Nephron (organoid): ENCODE data around the gene STARD10.
"Not testable (repeated sequence)": the region's sequence is repeated elsewhere in the genome, so short reads cannot be mapped to it uniquely, and the experiment has no call there.

ENCODE experiments used
- H3K27ac Mint-ChIP-seq, 3 experiments: 2 replicates each; pipeline ENCODE4 v1.8.0; 2020; ENCODE audit warnings: mixed read lengths in 3 of 3, mild to moderate bottlenecking in 2 of 3, moderate library complexity in 1 of 3
- H3K27me3 Mint-ChIP-seq: 2 replicates; pipeline ENCODE4 v1.8.0; 2021; ENCODE audit warnings: low read depth, mild to moderate bottlenecking, moderate library complexity, mixed read lengths
- H3K36me3 Mint-ChIP-seq: 2 replicates; pipeline ENCODE4 v1.8.0; 2020; ENCODE audit warnings: low read depth, mixed read lengths
- H3K4me1 Mint-ChIP-seq: 2 replicates; pipeline ENCODE4 v1.8.0; 2020; ENCODE audit warnings: mixed read lengths
- H3K4me3 Mint-ChIP-seq, 3 experiments: 2 replicates each; pipeline ENCODE4 v1.8.0; 2020; ENCODE audit warnings: mild to moderate bottlenecking in 3 of 3, mixed read lengths in 3 of 3, moderate library complexity in 2 of 3
- H3K9me3 Mint-ChIP-seq: 2 replicates; pipeline ENCODE4 v1.8.0; 2020; ENCODE audit warnings: mixed read lengths
- CTCF ChIP-seq, 3 experiments: fragments of 200-600 bp; sonication (generic); IDR thresholded peaks; one replicate each; pipeline ENCODE4 v1.5.0; 2021; ENCODE audit warnings: antibody characterized with exemption in 3 of 3; ENCODE audit not compliant: unreplicated experiment in 3 of 3

The STARD10 gene

DNA sequence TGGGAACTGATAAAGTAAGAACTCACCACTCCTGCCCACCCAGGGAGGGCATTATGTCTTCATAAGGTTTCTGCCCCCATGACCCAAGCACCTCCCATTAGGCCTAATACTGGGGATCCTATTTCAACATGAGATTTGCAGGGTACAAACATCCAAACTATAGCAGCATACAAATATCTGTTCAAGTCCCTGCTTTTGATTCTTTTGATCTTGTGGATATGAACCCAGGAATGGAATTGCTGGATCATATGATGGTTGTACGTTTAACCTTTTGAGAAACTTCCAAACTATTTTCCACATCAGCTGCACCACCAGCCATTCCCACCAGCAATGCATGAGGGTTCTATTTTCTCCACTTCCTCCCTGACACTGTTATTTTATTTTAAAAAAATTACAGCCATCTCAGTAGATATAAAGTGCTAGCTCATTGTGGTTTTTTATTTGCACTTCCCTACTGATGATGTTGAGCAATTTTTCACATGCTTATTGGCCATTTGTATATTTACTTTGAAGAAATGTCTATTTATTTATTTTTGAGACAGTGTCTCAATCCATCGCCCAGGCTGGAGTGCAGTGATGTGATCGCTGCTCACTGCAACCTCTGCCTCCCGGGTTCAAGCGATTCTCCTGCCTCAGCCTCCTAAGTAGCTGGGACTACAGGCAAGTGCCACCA lies 13.3 kb upstream of the STARD10 start:
- peaks cover 9% of the 10 kb centered on the region for H3K4me1 Mint-ChIP-seq
- no peak for TF ChIP-seq CTCF (IDR thresholded peaks at IDR 0.05; ENCODE audit: unreplicated experiment in 3 of 3)
- no peaks in the 10 kb centered on the region for H3K9me3 Mint-ChIP-seq
- H3K36me3 Mint-ChIP-seq: peaks cover 8% of the 10 kb centered on the region
- H3K27me3 Mint-ChIP-seq: no peaks in the 10 kb centered on the region
- H3K27ac Mint-ChIP-seq: no peak overlapping the region
- H3K4me3 Mint-ChIP-seq: no peak overlapping the region

DNA sequence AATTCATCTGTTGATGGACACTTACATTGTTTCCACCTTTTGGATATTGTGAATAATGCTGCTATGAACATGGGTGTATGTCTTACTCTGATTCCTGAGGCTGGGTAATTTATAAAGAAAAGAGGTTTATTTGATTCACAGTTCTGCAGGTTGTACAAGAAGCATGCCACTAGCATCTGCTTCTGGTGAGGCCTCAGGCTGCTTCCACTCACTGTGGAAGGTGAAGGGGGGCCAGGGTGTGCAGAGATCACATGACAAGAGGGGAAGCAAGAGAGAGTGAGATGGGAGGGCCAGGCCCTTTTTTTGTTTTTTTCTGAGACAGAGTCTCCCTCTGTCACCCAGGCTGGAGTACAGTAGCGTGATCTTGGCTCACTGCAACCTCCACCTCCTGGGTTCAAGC lies 12.5 kb upstream of the STARD10 start:
- not testable (repeated sequence) for H3K36me3 Mint-ChIP-seq, H3K27ac Mint-ChIP-seq, H3K9me3 Mint-ChIP-seq

GRCh38 chr11:72805216-72805615 lies 11.4 kb upstream of the STARD10 start:
- Mint-ChIP-seq H3K27ac (no peak overlapping the region), H3K4me1 (no peaks in the 10 kb centered on the region), H3K36me3 (peaks cover 3% of the 10 kb centered on the region), H3K9me3 (no peaks in the 10 kb centered on the region), H3K27me3 (no peaks in the 10 kb centered on the region), H3K4me3 (no peak overlapping the region)
- TF ChIP-seq CTCF (IDR thresholded peaks at IDR 0.05; ENCODE audit: unreplicated experiment in 3 of 3): no peak

More for the DNA sequence above, 12.5 kb upstream of the STARD10 start:
- H3K27me3 Mint-ChIP-seq, H3K4me1 Mint-ChIP-seq, H3K4me3 Mint-ChIP-seq: not testable (repeated sequence)

DNA sequence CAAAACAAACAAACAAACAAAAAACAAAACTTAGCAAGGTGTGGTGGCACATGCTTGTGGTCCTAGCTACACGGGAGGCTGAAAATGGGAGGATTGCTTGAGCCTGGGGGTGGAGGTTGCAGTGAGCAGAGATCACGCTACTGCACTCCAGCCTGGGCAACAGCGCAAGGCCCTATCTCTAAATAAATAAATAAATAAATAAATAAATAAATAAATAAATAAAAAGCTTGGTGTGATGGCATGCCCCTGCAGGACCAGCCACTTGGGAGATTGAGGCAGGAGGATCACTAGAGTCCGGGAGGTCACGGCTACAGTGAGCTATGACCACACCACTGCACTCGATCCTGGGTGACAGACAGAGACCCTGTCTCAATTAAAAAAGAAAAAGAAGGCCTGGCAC lies 9.0 kb upstream of the STARD10 start:
- Mint-ChIP-seq H3K9me3 (no peaks in the 10 kb centered on the region), H3K27me3 (no peaks in the 10 kb centered on the region), H3K4me1 (no peaks in the 10 kb centered on the region), H3K4me3 (no peak overlapping the region), H3K27ac (no peak overlapping the region), H3K36me3 (no peaks in the 10 kb centered on the region)
- no peak for TF ChIP-seq CTCF (IDR thresholded peaks at IDR 0.05; ENCODE audit: unreplicated experiment in 3 of 3)

DNA sequence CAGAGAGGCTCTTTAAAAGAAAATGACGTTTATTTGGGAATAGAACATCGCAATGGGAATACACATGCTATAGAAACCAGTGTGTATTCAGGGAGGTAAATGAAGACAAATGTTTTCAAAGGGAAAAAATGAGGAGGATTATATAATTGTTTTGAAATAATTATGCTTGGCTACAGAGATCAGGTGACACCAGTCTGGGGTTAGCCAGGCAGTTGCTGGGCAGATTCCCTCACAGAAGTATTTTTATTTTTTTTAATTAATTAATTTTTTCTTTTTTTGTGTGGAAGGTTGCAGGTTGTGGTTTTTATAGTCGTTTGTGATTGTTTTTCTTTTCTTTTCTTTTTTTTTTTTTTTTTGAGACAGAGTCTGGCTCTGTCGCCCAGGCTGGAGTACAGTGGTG lies 5.6 kb upstream of the STARD10 start:
- Mint-ChIP-seq H3K36me3 (no peaks in the 10 kb centered on the region), H3K9me3 (no peaks in the 10 kb centered on the region), H3K27me3 (no peaks in the 10 kb centered on the region), H3K27ac (no peak overlapping the region), H3K4me1 (peaks cover 4% of the 10 kb centered on the region), H3K4me3 (no peak overlapping the region)
- no peak for TF ChIP-seq CTCF (IDR thresholded peaks at IDR 0.05; ENCODE audit: unreplicated experiment in 3 of 3)

DNA sequence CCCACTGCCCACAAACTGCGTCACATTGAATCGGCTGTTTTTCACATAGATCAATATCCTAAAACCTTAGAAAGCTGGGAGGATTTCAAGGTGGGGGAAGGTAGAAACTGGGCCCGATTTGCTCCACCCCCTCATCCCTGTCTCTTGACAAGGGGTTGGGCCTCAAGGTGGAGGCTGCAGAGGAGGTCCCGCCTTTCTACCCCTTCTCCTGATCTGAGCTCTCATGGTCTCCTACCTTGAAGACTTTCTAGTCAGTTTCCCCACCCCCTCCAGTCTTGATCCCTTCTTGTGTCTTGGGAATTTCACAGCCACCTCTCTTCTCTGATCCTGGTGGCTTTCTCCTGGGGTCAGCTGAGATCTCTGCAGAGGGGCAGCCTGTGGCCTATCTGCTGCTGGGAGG lies 4.5 kb upstream of the STARD10 start:
- no peaks in the 10 kb centered on the region for H3K36me3 Mint-ChIP-seq
- no peaks in the 10 kb centered on the region for H3K27me3 Mint-ChIP-seq
- no peaks in the 10 kb centered on the region for H3K9me3 Mint-ChIP-seq
- H3K4me3 Mint-ChIP-seq: no peak overlapping the region
- no peak overlapping the region for H3K27ac Mint-ChIP-seq
- peaks cover 14% of the 10 kb centered on the region for H3K4me1 Mint-ChIP-seq
- TF ChIP-seq CTCF (IDR thresholded peaks at IDR 0.05; ENCODE audit: unreplicated experiment in 3 of 3): no peak
